ENCODE data around the gene EPHA3.
A peak's percentile ranks its signal among the peaks of the same experiment; 100 is the strongest.

EPHA3 gene

GRCh38 chr3:89363171-89363570, 255.8 kb downstream of the EPHA3 start:
- DNase-seq (ENCODE audit: low read depth): no peak

GRCh38 chr3:89364314-89364713, 256.9 kb downstream of the EPHA3 start:
- DNase-seq (ENCODE audit: low read depth): no peak

DNA sequence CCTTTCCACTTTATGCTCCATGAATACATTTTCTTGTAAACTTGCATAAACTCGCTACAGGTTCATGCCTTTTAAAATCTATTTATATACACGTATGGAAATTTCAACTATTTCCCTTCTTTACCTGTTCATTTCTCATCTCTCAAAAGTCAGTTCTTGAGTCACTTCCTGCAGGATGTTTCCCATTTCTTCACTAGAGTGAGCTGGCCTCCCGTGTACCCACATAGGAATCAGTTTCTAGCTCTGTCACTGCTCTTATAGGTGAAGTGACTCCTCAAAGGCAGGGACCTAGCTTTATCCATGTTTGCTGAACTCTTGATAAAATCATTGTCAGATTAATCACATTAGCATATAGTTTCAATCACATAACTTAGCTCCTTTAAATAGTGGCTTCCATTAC, 259.7 kb downstream of the EPHA3 start:
- DNase-seq (ENCODE audit: low read depth): no peak

DNA sequence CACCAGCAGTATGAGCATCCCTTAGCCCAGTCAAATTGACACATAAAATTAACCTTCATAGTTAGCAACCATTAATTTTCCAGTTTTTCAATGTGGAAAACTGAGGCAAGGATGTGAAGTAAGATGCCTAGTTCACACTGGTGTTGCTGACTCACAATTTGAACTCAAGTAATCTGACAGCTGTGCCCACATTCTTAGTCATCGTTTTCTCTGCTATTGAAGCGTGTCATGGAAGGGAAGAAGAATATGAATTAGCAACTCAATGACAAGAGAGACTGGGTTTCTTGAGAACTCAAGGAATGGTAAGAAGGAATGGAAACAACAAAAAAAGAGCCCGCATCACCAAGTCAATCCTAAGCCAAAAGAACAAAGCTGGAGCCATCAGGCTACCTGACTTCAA, 261.4 kb downstream of the EPHA3 start:
- no peak for DNase-seq (ENCODE audit: low read depth)

DNA sequence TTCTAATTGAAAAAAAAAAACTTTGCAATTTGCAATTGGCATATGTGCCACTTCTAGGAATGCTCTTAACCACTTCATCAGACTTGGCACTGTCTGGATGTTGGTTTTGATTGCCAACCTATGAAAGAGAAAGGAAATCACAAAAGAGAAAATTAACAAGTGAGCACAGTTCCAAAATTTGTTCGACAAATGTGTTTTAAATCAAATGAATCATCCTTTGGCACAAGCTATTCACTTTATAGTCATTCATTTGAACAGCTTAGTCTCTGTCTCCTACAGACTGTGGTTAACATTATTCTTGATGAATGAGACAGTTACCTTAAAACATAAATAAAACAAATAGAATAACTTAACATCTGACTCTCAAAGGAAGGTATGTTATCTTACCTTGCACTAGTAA, 265.0 kb downstream of the EPHA3 start:
- no peak for DNase-seq (ENCODE audit: low read depth)

GRCh38 chr3:89373434-89373833, 266.0 kb downstream of the EPHA3 start:
- DNase-seq (ENCODE audit: low read depth): no peak

- DNase-seq (ENCODE audit: low read depth): no peak
Measured at GRCh38 chr3:89375451-89375850, 268.0 kb downstream of the EPHA3 start.

DNA sequence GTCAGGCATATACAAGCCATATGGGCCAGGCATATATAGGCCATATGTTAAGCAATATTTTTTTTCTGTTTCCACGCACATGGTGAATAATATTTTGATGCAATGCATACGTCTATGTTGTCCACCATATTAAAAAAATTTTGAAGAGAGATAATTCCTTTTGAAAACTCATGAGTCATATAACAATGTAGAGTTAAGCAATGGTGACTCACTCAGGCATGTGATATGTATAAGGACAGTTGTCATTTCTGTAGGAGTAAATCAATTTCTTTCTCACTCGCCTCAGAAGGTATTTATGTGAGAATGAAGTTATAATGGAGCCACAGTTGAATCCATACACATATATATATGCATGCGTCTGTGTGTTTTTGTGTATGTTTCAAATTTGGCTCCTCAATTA, 272.6 kb downstream of the EPHA3 start:
- peak; percentile 31 for DNase-seq (ENCODE audit: low read depth)

DNA sequence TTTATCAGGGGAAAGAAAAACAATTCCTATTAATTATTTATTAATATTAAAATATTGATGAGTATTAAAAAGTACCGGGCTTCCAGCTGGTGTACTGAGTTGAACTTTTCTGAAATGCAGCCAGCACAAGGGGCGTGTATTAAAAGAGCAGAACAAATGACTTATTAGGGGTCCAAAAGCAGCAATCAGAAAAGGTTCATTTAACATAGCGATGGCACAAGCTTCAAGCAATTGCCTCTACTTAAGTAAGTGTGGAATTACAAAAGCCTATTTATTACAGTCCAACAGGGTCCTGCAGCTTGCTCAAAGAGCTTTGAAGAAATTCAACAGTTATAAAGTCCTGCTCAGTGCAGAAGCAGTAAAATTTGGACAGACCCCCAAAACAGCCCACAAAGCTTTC, 285.6 kb downstream of the EPHA3 start:
- no peak for DNase-seq (ENCODE audit: low read depth)

DNA sequence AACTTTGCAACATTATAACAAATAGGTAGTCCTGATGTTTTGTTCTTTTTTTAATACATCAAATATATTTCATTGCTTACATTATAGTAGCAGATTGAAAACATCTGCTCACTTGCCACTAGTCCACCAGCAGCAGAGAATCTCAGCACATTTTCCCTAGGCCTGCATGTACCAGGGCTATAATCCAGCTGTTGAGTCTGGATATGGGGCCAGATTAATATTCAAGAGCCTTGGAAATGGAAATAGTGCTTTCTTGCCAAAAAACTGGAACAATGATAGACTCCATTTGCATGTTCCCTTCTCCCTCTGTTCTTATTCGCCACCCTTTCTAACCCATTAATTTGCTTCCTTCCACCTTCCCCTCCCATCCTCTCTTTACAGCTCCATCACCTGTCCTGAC, 288.0 kb downstream of the EPHA3 start:
- DNase-seq (ENCODE audit: low read depth): no peak

DNA sequence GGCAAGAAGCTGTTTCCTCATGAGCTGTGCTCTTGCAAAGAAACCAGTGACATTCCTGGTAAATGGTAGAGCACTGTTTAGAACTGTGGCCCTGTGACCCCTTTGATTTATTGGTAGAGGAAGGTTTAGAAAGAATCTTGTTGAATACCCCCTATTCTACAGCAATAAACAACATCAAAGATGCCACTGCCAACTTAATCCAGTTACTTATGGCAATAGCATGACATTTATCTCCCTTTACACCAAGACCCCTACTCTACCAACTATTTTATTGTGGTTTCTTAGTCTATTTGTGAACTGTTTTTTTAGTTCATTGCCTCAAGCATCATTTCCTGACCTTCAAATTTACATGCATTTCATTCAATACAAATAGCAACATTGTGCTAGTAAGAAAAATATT, 288.6 kb downstream of the EPHA3 start:
- no peak for DNase-seq (ENCODE audit: low read depth)

DNA sequence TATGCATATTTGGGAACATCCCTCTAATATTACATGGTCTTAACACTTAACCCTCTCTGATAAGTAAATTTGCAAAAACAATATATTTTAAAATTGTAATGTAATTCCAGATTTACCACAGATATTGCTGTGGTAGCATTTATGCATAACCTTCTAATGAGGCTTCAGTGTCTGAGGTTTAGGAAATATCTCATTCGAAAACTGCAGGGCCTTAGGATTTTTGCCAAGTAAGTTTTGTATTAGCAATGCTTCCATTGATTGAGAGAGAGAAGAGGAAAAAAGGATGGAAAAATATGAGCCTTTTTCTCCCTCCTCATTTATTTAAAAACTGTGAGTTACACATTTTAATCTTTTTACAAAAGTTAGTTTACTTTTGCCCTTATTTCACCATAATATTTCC, 294.6 kb downstream of the EPHA3 start:
- DNase-seq (ENCODE audit: low read depth): no peak

DNA sequence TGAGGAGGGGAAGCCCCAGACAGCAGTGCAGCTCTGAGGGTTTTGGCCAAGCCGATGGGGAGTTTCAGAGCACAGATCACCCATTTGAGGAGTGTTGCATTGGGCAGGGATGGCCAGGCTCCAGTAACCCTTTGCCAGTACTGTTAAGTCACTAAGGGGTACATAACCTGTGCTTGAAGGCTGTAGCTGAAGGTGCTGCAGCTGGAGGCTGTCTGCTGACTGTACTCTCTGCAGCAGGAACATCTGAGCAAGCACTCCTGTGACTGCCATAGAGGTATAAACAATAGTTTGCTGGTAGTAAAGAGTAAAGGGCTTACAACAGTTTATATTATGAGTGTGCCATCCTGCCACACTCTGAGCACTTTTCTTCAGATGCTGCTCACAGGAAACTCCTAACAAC, 297.8 kb downstream of the EPHA3 start:
- DNase-seq (ENCODE audit: low read depth): no peak

GRCh38 chr3:89405593-89405992, 298.2 kb downstream of the EPHA3 start:
- no peak for DNase-seq (ENCODE audit: low read depth)

DNA sequence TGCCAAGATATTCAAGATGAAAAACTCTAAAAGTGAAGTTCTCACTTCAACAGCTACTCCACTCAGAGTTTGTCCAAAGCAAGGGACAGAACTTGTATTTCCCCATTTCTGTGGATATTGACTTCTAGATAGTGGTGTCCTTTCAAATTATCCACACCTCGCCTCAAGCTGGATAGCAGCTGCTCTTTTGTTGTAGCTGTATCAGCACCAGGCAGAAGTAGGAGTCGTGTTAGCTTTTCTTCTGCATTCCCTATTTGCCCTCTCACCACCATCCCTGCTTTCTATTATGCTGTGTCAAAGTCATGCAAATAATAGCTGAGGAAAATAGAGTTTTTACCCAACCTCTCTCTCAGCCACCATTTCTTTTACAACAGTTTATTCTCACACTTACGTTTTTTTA, 303.8 kb downstream of the EPHA3 start:
- no peak for DNase-seq (ENCODE audit: low read depth)

DNA sequence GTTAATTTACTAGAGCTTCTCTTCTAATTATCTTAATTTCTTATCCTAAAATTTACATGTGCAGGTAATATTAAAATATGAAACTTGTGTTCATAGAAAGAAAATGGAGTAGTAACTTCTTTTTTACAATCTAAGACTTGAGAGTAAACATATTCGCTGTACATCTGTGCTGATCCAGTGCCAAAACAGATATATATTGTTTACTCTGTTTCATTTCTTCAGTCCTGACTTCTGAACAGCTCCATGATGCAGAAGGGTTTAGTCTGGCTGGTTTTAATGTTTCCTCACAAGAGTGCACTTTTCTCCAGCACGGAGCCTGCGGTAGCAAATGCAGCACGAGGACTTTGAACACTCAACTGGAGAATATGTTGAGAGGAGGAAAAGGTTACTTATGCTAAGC, 306.8 kb downstream of the EPHA3 start:
- no peak for DNase-seq (ENCODE audit: low read depth)

DNA sequence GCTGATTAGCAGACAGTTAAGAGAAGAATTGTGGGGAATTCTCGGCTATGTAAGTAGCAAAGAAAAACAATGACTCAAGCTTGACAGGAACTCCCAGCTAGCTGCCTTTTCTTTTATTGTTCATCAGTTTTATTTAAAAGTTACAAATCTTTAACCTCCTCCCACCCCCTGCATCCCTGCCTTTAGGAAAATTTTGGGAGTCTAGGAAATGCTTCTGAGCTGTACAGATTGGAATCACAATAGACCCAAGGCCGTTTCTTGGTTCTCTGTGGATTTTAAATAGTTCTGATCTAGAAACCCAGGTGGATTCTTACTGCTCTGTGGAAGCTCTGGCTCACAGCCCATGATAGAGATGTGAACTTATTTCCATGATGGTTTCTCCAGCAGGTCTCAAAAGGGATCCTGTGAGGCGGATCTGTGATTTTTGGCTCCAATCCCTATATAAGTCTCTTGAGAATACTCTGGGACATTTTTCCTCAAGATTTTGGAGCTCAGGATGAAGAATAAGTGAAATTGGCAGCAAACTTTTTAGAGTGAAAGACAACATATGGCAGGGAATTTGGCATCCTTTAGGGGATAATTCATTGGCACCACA, 312.3 kb downstream of the EPHA3 start:
- peak; percentile 1 for DNase-seq (ENCODE audit: low read depth)

GRCh38 chr3:89426060-89426459, 318.6 kb downstream of the EPHA3 start:
- DNase-seq (ENCODE audit: low read depth): no peak

GRCh38 chr3:89434621-89435380, 327.4 kb downstream of the EPHA3 start:
- no peak for DNase-seq (ENCODE audit: low read depth)

GRCh38 chr3:89436846-89437245, 329.4 kb downstream of the EPHA3 start:
- no peak for DNase-seq (ENCODE audit: low read depth)

DNA sequence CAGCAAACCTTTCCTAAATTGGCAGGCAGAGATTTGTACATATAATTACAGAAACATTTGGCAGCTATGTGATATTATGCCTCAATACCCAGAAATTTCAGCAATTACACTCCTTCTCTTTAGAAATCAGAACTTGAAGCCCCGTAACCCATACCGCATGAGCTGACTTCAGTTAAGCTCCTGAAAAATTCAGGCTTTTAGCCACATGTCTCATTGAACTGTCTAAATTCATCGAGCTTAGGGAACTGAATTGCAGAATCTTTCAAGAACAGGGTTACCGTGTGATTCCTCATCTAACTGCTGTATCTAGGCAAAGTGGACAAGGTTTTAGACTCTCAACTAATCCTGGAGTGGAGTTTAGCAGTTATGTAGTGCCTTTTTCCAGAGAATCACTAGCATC, 333.0 kb downstream of the EPHA3 start:
- no peak for DNase-seq (ENCODE audit: low read depth)

DNA sequence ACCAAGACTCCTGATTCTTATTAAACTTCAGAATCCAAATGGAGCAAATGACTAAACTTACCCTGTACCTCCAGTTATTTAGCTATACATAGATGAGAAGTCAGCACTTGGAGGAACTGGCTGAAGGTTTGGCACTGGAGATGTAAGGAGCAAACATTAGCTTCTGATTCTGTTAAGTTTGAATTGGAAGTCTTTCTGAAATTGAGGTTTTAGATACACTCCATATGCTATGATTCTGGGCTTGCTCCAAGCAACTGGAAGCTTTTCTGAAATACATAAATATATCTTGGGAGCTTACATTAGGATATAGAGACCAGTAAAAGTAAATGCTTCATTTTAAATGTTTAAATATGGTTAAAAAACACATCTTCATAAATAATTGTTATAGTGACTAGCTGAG, 333.7 kb downstream of the EPHA3 start:
- no peak for DNase-seq (ENCODE audit: low read depth)

DNA sequence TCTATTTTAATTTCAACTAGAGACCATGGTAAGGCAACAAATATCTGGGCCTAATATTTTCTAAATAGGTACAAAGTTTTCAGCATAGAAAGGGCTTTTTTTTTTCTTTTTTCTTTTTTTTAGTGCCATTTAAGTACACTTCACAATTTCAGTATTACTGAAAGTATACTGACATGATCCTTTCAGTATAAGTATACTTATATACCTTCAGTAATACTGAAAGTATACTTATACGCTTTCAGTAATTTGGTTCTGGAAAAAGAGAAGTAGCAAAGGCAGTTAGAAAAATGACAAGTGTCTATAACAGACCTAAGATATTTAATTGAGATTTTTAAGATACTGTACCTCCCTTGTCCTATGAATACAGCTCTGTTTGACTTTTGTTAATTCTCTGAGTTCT, 339.2 kb downstream of the EPHA3 start:
- DNase-seq (ENCODE audit: low read depth): no peak

GRCh38 chr3:89447243-89447642, 339.8 kb downstream of the EPHA3 start:
- DNase-seq (ENCODE audit: low read depth): no peak
